Epithelial cell of esophagus (primary cell): ENCODE results near the gene NFKBIZ.
A peak's percentile ranks its signal among the peaks of the same experiment; 100 is the strongest.
"Not testable (repeated sequence)": the region's sequence is repeated elsewhere in the genome, so short reads cannot be mapped to it uniquely, and the experiment has no call there.

Experiments
- DNase-seq: peaks from one replicate; pipeline ENCODE4 v3.0.0; 2010; ENCODE audit warnings: low read depth
- H3K4me3 ChIP-seq: 2 replicates; pipeline ENCODE4 v1.5.1; 2011; ENCODE audit warnings: mild to moderate bottlenecking, low read length, control low read depth
- CTCF ChIP-seq: IDR thresholded peaks from 2 replicates; pipeline ENCODE4 v1.5.1; 2011; ENCODE audit warnings: low read depth, mild to moderate bottlenecking, low read length, control low read depth, inconsistent platforms; ENCODE audit not compliant: insufficient read depth; ENCODE audit errors: missing control alignments

Gene NFKBIZ

DNA sequence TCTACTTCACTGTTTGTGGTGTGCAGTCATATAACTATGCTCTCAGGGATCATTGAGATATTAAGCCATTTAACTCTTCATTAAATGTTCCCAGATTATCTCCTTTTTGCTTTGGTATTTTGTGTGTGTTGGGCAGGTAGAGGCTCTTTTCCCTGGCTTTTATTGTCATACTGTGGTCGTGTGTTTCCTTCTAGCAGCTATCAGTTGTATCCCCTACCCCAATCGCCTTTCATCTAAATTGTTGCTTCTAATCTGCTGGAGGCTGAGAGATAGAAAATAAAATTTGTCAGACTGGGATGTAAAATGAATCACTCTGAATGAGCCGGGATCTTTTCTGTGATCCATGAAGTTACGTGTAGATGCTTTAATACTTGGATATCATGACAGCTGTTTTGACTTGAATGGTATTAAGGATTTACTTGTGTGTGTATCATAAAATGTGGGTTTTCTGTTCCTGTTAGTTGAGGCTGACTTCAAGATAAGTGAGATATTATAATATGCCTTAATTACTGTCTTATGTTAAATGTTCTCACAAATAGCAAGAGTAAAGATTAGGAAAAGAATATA, 9.2 kb downstream of the NFKBIZ start:
- no peak for TF ChIP-seq CTCF
- H3K4me3 ChIP-seq, result no peak overlapping the region
- no peak for DNase-seq

GRCh38 chr3:101859882-101860448, 10.7 kb downstream of the NFKBIZ start:
- no peak overlapping the region for H3K4me3 ChIP-seq
- DNase-seq, result no peak
- no peak for TF ChIP-seq CTCF

DNA sequence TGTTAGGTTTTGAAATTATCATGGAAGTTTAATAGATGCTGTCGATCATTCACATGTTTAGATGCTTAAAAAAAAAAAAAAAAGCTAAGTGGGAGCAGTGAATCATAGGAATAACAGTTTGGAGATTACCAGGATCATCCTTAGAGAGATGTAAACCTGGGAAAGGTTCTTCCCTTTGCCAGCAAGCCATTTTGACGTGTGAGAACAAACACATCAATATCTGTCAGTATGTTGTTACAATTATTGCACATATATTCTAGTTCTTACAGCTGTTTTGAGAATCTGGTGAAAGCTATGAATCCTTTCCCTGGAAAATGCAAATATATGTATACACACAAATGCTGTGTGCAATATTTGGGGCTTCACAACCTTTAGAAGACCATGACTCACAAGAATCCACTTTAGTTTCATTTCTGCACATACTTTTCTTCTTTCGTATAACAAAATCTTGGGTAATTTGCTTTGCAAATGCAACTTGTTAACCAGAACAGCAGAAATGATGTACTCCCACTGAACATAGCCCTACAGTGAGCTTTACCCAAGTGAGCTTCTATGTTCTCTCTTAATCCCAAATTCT, 12.0 kb downstream of the NFKBIZ start:
- no peak for TF ChIP-seq CTCF
- H3K4me3 ChIP-seq, result no peak overlapping the region
- DNase-seq, result no peak

DNA sequence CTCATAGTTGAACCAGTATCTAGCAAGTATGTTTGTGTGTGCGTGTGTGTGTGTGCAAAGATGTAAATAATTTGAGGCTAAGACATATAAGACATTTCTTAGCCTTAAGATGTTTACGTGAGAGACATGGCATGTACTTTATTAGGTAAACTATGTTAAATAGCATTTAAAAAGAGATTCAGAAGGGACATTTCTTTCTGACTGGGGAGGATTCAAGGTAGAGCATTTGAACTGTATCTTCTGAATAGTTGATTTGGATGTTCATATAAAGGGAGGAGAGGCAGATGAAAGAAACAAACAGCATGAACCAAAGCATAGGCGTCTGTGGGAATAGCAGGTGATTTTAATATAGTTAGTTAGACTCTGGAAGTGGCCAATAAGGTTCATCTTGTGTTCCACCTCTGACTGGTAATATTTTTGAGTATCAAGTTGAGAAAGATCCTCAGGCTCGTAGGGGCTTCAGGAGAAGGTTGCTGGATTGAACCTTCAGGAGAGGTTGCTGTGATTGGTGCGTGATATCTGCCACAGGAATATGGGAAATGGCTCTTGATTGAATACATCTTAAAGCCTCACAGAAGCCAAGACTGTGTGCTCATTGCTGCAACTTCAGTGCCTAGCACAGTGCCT, 12.6 kb downstream of the NFKBIZ start:
- DNase-seq, result peak; percentile 46
- no peak overlapping the region for H3K4me3 ChIP-seq
- no peak for TF ChIP-seq CTCF

- peak; percentile 66 for DNase-seq
- TF ChIP-seq CTCF, result no peak
- no peak overlapping the region for H3K4me3 ChIP-seq
These were observed 13.3 kb downstream of the NFKBIZ start for GRCh38 chr3:101862416-101863165.

GRCh38 chr3:101864926-101865325, 15.6 kb downstream of the NFKBIZ start:
- H3K4me3 ChIP-seq, DNase-seq: not testable (repeated sequence)
